ENCODE measurements around the gene BOLA1.

DNA sequence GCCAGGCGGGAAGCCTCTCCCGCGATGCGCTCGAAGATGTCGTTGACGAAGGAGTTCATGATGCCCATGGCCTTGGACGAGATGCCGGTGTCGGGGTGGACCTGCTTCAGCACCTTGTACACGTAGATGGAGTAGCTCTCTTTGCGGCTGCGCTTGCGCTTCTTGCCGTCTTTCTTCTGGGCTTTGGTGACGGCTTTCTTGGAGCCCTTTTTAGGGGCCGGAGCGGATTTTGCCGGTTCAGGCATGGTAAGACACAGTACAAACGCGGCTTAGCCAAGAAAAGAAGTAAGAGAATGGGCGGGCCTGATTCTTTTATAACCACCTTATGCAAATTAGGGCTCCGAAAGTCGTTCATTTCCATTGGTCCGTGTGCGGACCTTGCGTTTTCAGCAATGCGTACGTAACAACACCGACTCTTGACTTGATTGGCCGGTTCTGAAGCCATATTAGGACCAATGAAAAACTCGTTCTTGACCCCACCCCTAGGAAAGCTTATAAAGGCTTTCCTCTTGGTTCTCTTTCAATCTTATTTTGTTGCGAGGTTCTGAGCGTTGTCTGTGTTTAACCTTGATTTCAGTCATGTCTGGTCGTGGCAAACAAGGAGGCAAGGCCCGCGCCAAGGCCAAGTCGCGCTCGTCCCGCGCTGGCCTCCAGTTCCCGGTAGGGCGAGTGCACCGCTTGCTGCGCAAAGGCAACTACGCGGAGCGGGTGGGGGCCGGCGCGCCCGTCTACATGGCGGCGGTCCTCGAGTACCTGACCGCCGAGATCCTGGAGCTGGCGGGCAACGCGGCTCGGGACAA, 12.8 kb upstream of the BOLA1 start:
- TF ChIP-seq EZH2 (IDR thresholded peaks at IDR 0.05; ENCODE audit: borderline replicate concordance, insufficient read depth, low read depth, low read length, poor library complexity, severe bottlenecking) = no peak
- TF ChIP-seq, protein P1, sequence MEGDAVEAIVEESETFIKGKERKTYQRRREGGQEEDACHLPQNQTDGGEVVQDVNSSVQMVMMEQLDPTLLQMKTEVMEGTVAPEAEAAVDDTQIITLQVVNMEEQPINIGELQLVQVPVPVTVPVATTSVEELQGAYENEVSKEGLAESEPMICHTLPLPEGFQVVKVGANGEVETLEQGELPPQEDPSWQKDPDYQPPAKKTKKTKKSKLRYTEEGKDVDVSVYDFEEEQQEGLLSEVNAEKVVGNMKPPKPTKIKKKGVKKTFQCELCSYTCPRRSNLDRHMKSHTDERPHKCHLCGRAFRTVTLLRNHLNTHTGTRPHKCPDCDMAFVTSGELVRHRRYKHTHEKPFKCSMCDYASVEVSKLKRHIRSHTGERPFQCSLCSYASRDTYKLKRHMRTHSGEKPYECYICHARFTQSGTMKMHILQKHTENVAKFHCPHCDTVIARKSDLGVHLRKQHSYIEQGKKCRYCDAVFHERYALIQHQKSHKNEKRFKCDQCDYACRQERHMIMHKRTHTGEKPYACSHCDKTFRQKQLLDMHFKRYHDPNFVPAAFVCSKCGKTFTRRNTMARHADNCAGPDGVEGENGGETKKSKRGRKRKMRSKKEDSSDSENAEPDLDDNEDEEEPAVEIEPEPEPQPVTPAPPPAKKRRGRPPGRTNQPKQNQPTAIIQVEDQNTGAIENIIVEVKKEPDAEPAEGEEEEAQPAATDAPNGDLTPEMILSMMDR (IDR thresholded peaks at IDR 0.05) = no peak

Data from B cell (primary cell).